ENCODE measurements around the gene CPNE6.

GRCh38 chr14:24087004-24087403 lies 15.6 kb downstream of the CPNE6 start:
- TF ChIP-seq CTCF (conservative IDR thresholded peaks at IDR 0.05; ENCODE audit: low read length) (no peak), EZH2phosphoT487 (IDR thresholded peaks at IDR 0.05; ENCODE audit: borderline replicate concordance, low read depth, low read length) (no peak)

Measured in OCI-LY7 (cell line).